Neural crest cell (in vitro differentiated cells): Measurements from ENCODE around the gene CELF4. TPM values are rescaled to one million over a fixed set of nuclear protein-coding genes. Genes with fewer than 3 reads are reported as not detected.

Experiments used
- DNase-seq: peaks from one replicate; pipeline ENCODE4 v3.0.0; 2021; ENCODE audit warnings: low read depth, mixed read lengths, low spot score
- H3K27ac Mint-ChIP-seq: one replicate; pipeline ENCODE4 v1.8.0; 2021; ENCODE audit warnings: mild to moderate bottlenecking, mixed read lengths; ENCODE audit not compliant: unreplicated experiment
- H3K27me3 Mint-ChIP-seq: 2 replicates; pipeline ENCODE4 v1.8.0; 2021; ENCODE audit warnings: low read depth, mild to moderate bottlenecking, mixed read lengths
- H3K36me3 Mint-ChIP-seq: 2 replicates; pipeline ENCODE4 v1.8.0; 2021; ENCODE audit warnings: low read depth, mild to moderate bottlenecking, mixed read lengths
- H3K4me1 Mint-ChIP-seq: 2 replicates; pipeline ENCODE4 v1.8.0; 2021; ENCODE audit warnings: mixed read lengths
- H3K4me3 Mint-ChIP-seq: one replicate; pipeline ENCODE4 v1.8.0; 2021; ENCODE audit warnings: mild to moderate bottlenecking, mixed read lengths
- H3K9me3 Mint-ChIP-seq: 2 replicates; pipeline ENCODE4 v1.8.0; 2021; ENCODE audit warnings: mixed read lengths
- total RNA-seq: library from RNA; stranded (reverse); gene quantifications from 2 replicates; pipeline ENCODE4 v1.2.1, GENCODE V29; 2021
- TF ChIP-seq, protein P1 (sequence below): fragments of 200-600 bp; sonication (generic); conservative IDR thresholded peaks from 2 replicates; pipeline ENCODE4 v1.5.0; 2021; ENCODE audit warnings: antibody characterized with exemption, mild to moderate bottlenecking

The CELF4 gene
- total RNA-seq, 1 donor from 2014 or later, result 1.9 TPM

DNA sequence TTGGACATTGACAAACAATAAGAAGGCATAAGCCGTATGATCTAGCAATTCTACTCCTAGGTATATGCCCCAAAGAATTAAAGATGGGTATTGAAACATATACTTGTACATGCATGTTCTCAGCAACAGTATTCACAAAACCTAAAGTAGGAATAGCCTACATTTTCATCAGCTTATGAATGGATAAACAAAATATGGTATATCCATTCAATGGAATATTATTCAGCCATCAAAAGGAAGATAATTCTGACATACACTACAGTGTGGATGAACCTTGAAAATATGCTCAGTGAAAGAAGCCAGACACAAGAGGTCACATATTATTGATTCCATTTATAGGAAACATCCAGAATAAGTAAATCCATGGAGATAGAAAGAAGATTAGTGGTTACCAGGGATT, 56.0 kb downstream of the CELF4 start:
- Mint-ChIP-seq H3K4me1 (peaks cover 19% of the 10 kb centered on the region), H3K9me3 (peaks cover 6% of the 10 kb centered on the region), H3K4me3 (no peak overlapping the region), H3K27ac (no peak overlapping the region), H3K36me3 (no peaks in the 10 kb centered on the region), H3K27me3 (peaks cover 4% of the 10 kb centered on the region)
- TF ChIP-seq, protein P1, sequence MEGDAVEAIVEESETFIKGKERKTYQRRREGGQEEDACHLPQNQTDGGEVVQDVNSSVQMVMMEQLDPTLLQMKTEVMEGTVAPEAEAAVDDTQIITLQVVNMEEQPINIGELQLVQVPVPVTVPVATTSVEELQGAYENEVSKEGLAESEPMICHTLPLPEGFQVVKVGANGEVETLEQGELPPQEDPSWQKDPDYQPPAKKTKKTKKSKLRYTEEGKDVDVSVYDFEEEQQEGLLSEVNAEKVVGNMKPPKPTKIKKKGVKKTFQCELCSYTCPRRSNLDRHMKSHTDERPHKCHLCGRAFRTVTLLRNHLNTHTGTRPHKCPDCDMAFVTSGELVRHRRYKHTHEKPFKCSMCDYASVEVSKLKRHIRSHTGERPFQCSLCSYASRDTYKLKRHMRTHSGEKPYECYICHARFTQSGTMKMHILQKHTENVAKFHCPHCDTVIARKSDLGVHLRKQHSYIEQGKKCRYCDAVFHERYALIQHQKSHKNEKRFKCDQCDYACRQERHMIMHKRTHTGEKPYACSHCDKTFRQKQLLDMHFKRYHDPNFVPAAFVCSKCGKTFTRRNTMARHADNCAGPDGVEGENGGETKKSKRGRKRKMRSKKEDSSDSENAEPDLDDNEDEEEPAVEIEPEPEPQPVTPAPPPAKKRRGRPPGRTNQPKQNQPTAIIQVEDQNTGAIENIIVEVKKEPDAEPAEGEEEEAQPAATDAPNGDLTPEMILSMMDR, result no peak
- no peak for DNase-seq

DNA sequence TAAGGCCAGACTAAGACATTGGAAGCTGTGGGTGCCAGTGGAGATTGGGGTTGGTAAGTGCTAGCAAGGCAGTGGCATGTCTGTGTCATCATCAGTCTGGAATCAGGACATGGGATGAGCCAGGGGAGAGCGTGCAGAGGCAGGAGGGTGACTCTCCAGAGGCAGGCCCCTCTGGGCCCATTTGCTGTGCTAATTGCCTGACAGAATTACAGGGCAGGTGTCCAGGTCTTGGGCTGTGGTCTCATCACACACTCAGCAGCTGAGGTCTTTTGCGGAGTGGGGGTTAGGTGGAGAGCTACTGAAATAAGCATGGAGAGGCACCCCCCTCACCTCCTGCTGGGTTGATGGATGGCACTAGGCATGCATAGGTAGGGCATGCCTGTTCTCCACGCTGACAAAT, 57.4 kb downstream of the CELF4 start:
- no peak overlapping the region for H3K27ac Mint-ChIP-seq
- H3K36me3 Mint-ChIP-seq, result no peaks in the 10 kb centered on the region
- H3K4me3 Mint-ChIP-seq, result no peak overlapping the region
- H3K4me1 Mint-ChIP-seq, result peaks cover 22% of the 10 kb centered on the region
- no peaks in the 10 kb centered on the region for H3K27me3 Mint-ChIP-seq
- H3K9me3 Mint-ChIP-seq, result peaks cover 6% of the 10 kb centered on the region
- TF ChIP-seq, protein P1, result no peak
- no peak for DNase-seq

DNA sequence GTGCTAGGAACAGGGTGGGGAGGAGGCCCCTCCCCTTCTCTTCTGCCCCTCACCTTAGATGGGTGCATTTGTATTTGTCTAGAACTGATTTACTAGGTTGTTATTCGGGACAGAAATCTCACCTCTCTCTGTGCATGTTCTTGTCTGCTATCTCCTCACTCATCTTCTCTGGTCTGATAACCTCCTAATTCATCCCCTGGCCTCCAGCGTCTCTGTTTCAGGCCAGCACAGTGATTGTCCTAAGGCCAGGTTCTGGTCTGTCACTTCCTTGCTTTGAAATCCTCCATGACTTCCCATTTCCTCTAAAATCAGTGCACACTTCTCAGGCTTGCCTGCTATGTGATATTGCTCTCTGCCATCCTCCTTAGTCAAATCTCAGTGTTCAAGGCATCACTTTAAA, 58.4 kb downstream of the CELF4 start:
- TF ChIP-seq, protein P1, result no peak
- H3K4me1 Mint-ChIP-seq, result peaks cover 17% of the 10 kb centered on the region

DNA sequence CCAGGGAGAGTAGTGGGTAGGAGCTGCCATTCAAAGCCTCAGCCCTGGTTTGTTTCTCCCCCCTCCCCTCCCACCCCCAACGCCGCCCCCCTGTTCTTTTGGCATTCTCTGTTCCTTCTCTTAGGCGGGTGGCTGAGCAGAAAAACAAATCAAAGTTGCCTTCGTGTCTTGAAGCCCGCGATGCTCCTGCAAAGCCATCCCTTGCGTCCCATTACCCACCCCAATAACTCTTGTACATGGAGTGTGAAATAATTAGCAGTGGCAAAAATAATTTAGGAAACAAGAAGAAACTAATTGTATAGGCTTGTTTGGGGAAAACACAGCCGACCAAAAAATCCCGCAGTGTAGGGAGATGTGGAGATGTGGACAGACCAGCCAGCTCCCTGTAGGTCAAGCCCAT, 59.6 kb downstream of the CELF4 start:
- Mint-ChIP-seq H3K4me1 (peaks cover 5% of the 10 kb centered on the region), H3K9me3 (peaks cover 6% of the 10 kb centered on the region), H3K27me3 (no peaks in the 10 kb centered on the region)

More for the DNA sequence above, 58.4 kb downstream of the CELF4 start:
- Mint-ChIP-seq H3K27ac (no peak overlapping the region), H3K4me3 (no peak overlapping the region), H3K27me3 (no peaks in the 10 kb centered on the region), H3K9me3 (peaks cover 6% of the 10 kb centered on the region), H3K36me3 (no peaks in the 10 kb centered on the region)
- DNase-seq, result no peak

DNA sequence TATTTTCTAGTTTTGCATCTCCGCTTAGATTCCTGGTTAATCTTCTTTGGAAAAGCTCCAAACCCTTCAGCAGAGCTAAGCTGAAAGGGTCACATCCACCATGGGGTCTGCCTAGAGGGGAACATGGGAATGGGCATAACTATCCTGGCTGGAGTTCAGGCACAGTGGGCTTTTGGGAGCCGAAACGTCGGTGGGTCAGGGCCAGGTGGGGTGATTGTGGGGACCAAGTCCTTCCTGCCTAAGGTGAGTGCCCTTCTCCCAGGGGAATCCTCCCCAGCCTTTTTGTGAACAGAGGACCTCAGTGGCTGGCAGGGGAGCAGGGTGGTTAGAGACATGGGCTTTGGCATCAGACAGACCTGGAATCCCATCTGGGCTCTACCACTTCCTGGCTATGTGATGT, 60.3 kb downstream of the CELF4 start:
- Mint-ChIP-seq H3K36me3 (no peaks in the 10 kb centered on the region), H3K27ac (no peak overlapping the region), H3K9me3 (peaks cover 6% of the 10 kb centered on the region), H3K4me1 (peaks cover 5% of the 10 kb centered on the region), H3K4me3 (no peak overlapping the region), H3K27me3 (no peaks in the 10 kb centered on the region)
- TF ChIP-seq, protein P1, result no peak
- no peak for DNase-seq

More for the DNA sequence above, 59.6 kb downstream of the CELF4 start:
- no peak overlapping the region for H3K4me3 Mint-ChIP-seq
- no peak for DNase-seq
- H3K27ac Mint-ChIP-seq, result no peak overlapping the region
- H3K36me3 Mint-ChIP-seq, result no peaks in the 10 kb centered on the region
- TF ChIP-seq, protein P1, result no peak

DNA sequence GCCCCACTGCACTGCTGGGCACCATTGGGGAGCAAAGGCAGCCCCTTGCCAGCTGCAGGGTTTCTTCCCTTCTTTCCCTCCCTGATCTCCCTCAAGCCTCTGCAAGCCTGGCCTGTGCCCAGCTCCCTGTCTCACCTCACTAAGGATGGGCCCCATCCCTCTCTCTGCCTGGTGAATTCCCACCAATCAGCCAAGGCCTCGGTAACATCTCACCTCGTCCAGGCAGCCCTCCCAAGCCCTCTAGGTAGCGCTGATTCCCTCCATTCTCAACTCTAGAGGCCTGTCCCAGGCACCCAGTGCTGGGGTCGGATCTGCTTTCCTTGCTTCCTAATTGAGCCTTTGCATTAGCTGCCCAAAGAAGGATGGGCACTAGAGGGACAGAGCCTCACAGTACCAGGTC, 63.0 kb downstream of the CELF4 start:
- Mint-ChIP-seq H3K4me1 (peaks cover 12% of the 10 kb centered on the region), H3K27ac (no peak overlapping the region), H3K4me3 (no peak overlapping the region), H3K36me3 (no peaks in the 10 kb centered on the region), H3K9me3 (no peaks in the 10 kb centered on the region), H3K27me3 (no peaks in the 10 kb centered on the region)
- TF ChIP-seq, protein P1, result no peak
- no peak for DNase-seq
